Epithelial cell of proximal tubule (primary cell): ENCODE results near the gene SIAH1. TPM values are rescaled to one million over a fixed set of nuclear protein-coding genes. Genes with fewer than 3 reads are reported as not detected.

Experiments used
- DNase-seq: peaks from one replicate; pipeline ENCODE4 v3.0.0-alpha.2; 2011; ENCODE audit warnings: low read depth
- H3K4me3 ChIP-seq: 2 replicates; pipeline ENCODE4 v1.5.1; 2011; ENCODE audit warnings: low read depth, mild to moderate bottlenecking, low read length
- CTCF ChIP-seq: conservative IDR thresholded peaks from 2 replicates; pipeline ENCODE4 v1.5.1; 2012; ENCODE audit warnings: low read depth, mild to moderate bottlenecking, low read length
- total RNA-seq: library from RNA; depleted of rRNA; stranded (reverse); fragments of >200 nt; gene quantifications from 2 replicates; pipeline ENCODE4 v1.2.3, GENCODE V29; 2015

Gene SIAH1
- total RNA-seq, 1 donor from 2014 or later: 15.3 TPM

DNA sequence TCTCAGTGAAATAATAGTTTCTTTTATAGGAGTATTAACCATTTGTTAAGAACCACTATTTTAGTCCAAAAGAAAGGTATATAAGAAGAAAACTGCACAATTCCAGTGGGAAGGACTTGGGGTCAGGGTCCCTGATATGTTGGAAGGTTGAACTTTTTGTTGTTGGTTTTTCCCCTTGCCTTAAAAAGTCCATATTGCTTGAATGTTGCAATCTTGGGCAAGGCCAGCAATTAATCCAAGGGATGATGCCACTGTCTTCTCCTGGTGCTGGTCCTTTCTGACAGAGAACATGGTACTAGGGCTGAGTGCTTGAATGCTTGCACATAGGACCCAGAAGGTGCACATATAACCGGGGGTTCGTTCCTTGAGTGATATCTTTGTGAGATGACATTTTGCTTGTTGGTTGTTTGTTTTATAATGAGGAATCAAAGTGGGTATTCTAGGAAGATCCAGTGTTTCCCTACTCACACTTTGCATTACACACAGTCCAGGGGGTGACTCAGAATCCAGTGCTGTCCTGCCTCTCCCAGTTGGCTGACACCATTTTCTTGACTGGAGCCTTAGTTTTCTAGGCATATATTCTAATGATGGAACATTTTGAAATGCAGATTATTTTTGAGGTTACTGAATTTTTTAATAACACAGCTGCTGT is 54.9 kb downstream of the SIAH1 start:
- no peak for DNase-seq
- TF ChIP-seq CTCF: no peak
- H3K4me3 ChIP-seq: no peak overlapping the region

DNA sequence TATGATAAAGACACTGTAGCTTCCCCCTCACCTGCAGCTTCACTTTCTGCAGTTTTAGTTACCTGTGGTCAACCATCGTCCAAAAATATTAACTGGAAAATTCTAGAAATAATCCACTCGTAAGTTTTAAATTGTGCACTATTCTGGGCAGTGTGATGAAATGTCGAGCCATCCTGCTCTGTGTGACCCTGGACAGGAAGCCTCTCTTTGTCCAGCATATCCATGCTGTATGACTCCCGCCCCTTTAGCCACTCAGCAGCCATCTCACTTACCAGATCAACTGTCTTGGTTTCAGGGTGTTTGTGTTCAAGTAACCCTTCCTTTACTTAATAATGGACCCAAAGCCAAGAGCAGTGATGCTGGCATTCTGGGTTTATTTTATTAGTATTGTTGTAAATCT is 56.1 kb downstream of the SIAH1 start:
- H3K4me3 ChIP-seq: no peak overlapping the region
- DNase-seq: no peak
- TF ChIP-seq CTCF: no peak

- no peak for DNase-seq
- H3K4me3 ChIP-seq: no peak overlapping the region
- TF ChIP-seq CTCF: no peak
Observed at GRCh38 chr16:48326915-48327314, 58.3 kb downstream of the SIAH1 start.

- no peak overlapping the region for H3K4me3 ChIP-seq
- no peak for DNase-seq
- no peak for TF ChIP-seq CTCF
Observed at GRCh38 chr16:48323783-48324775, 61.1 kb downstream of the SIAH1 start.

DNA sequence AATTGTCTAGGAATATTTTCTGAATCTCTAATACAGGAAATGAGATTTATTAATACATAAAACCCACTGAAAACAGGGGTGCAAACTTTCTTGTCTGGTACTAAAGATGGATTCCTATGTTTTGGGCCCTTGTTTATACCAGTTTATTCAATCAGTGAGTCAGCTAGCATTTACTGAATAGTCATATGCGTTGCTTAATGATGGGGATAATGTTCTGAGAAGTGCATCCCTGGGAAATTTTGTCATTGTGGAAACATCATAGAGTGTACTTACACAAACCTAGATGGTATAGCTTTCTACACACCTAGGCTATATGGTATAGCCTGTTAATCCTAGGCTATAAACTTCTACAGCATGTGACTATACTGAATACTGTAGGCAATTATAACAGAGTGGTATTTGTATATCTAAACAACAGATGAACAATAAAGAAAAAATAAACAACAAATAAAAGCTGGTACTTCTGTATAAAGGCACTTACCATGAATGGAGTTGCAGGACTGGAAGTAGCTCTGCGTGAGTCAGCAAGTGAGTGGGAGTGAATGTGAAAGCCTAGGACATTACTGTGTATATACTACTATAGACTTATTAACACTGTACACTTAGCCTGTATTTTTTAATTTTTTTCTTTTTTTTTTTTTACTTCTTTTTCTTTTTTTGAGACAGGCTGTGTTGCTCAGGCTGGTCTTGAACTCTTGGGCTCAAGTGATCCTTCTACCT is 63.7 kb downstream of the SIAH1 start:
- no peak for TF ChIP-seq CTCF
- DNase-seq: no peak

GRCh38 chr16:48318630-48319029 is 66.6 kb downstream of the SIAH1 start:
- TF ChIP-seq CTCF: no peak
- H3K4me3 ChIP-seq: no peak overlapping the region
- no peak for DNase-seq

More for the DNA sequence above, 63.7 kb downstream of the SIAH1 start:
- H3K4me3 ChIP-seq: no peak overlapping the region
